OCI-M1 (cell line): ENCODE results near the gene SLC35F1.
A peak's percentile ranks its signal among the peaks of the same experiment; 100 is the strongest.
"Not testable (repeated sequence)": the region's sequence is repeated elsewhere in the genome, so short reads cannot be mapped to it uniquely, and the experiment has no call there.

Experiments used
- DNase-seq: peaks from one replicate; lab custom pipeline; 2025; lab: John Stamatoyannopoulos, UW

Gene SLC35F1

DNA sequence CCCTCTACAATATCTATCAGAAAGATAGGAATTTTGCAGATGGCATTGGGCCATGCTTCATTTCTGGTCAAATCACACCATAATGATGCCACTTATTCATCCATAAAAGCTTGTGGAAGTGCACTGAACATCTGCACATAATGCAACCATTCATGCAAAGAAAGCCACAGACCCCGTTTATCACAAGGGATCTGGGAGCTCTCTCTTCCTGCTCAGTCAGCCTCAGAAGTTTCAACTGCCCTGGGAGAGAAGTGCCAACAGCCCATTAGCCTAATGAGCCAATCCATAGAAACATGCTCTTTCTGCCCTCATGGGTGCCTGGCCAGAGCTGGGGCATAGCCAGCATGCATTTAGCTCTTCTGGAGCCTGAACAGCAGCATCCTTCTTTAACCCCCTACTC lies 85.8 kb downstream of the SLC35F1 start:
- DNase-seq, result no peak

DNA sequence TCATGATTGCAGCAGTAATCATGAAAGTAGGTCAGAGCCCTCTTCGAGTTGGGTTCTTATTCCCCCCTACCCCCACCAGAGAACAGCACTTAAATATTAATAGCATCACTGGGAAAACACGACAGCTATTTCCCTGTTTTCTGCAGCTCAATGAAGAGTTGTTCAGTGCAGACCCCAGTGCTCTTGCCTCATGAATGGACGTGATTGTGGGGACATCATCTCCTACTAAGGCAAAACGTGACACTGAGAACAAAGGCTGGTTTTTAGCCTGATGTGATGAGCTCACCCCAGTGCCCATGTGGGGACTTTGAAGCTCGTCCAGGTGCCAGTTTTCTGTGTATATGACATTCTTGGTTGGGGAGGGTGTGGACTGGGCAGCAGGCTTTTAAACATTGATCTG lies 105.9 kb downstream of the SLC35F1 start:
- no peak for DNase-seq

DNA sequence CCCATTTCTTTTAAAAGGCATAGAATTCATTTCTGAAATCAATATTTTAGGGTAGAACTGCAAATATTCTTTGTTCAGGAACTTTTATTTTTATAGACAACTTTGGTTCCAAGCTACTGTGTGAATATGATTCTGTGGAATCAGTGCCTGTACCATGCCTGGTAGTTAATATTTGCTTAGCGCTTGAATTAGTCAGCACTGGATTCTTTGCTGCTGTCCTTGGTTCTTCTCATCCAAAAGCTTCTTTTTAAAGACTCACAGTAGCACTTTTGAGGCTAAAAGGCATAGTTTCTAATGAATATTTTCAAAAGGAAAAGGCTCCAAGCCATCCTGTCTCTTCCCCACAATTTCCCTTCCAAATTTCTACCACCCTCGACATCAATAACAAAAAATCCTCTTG lies 109.5 kb downstream of the SLC35F1 start:
- no peak for DNase-seq

DNA sequence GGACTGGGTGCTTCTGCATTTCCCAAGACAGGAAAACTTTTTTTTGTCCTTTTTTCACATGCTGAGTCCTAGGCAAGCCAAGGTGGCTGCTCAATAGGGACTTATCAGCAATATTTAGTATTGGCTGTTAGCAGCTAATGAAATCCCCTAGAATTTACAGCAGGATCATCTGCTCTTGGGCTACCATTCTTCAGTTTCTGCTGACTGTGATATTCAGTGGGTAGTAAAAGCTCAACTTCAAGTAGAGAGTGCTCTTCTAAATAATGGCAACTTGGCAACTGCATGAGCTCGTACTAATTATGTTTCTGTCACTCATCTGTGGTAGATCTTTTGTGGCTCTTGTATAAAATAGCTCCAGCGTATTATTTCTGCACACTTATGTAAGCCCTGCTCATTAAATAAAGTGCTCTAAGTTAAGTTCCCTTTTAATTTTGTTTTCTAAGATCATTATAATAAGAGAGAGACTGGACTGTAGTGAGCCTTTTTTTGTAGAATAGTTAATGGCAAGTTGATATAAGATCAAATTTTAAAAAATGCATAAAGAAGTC lies 110.3 kb downstream of the SLC35F1 start:
- DNase-seq, result no peak

DNA sequence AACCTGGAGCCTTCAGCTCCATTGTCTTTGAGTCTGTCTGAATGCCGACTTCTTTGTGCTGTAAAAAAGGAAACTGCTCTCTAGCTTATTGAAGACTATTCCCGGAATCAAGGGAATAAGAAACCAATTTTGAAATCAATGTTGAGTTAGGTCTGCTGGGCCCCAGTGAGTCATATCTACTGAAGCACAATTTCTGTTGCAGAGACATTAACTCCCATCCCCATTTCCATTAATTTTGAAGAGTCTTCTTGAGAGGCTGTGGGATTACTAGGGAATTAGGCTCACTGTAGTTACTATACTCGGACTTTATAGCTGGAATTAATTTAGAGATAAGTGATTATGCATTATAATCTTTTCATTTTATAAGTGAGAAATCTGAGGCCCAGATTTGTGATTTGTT lies 116.7 kb downstream of the SLC35F1 start:
- no peak for DNase-seq

DNA sequence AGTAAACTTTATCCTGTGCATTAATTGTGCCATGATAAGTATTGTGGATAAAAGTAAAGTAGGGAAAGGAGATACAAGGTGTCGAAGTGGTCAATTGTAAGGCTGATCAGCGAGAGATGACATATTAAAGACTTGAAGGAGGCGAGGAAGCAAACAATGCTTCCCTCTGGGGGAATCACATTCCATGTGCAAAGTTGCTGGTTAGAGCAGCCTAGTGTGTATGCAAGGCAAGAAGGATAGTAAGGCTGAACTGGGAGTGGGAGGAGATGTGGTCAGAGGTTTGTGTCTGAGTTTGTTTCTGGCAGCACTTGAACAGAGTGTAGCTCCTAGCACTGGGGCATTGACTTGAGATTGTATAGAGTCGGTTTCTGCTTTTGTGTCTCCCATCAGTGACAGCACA lies 122.9 kb downstream of the SLC35F1 start:
- DNase-seq, result peak; percentile 31

DNA sequence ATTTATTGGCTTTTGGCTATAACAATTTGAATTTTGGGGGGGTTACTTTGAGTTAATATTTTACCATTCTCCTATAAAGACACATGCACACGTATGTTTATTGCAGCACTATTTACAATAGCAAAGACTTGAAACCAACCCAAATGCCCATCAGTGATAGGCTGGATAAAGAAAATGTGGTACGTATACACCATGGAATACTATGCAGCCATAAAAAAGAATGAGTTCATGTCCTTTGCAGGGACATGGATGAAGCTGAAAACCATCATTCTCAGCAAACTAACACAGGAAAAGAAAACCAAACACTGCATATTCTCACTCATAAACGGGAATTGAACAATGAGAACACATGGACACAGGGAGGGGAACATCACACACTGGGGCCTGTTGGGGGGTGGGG lies 130.4 kb downstream of the SLC35F1 start:
- DNase-seq, result not testable (repeated sequence)

DNA sequence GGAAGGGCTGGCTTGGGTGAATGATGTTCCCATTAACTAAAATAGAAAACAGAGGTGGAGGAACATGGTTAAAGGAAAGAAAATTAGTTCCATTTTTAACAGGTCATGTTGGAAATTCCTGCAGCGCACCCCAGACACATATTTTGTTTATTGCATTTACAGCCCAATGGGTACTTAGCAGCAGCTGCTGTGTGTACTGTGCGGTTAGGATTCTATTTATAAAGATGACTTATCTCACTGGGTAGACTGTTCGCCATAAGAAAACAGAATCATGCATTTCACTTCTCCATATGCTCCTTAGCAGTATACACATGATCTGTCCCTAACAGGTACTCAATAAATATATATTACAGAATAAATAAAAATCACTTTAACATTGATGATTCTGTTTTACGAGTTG lies 135.8 kb downstream of the SLC35F1 start:
- peak; percentile 36 for DNase-seq

DNA sequence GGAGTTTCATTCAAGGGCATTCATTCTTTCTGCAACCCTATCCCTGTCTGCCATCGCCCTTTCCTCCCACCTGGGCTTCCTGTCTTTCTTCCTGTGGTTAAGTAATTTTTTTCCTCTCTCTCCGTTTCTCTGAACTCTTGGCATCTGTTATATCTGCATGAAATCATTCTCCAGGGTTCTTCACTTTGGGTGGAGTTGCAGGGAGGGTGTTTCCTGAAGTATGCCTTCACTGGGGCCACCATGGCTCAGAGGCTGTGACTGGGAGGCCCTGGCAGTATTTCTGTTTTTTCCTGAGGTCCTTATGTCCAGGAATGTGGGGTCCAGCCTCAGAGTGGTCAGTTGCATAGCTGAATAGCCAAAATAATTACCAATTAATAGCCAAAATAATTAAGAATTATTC lies 137.2 kb downstream of the SLC35F1 start:
- DNase-seq, result no peak

DNA sequence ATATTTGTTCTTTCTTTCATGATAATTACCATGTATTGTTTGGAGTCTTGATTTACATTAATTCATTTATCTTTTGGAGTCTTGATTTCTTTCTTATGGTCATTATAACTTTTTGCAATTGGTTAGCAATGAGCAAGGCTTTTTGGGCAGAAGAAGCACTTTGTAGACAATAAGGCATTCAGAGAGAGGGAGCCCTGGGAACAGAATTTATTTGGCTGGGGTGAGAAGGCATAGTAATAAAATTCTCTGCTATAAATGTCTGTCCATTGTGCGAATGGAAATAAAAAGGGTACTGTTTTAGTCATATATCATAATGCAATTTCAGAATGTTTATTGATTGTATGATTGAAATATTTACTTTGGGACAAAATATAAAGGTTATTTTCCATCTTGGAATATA lies 147.0 kb downstream of the SLC35F1 start:
- no peak for DNase-seq

DNA sequence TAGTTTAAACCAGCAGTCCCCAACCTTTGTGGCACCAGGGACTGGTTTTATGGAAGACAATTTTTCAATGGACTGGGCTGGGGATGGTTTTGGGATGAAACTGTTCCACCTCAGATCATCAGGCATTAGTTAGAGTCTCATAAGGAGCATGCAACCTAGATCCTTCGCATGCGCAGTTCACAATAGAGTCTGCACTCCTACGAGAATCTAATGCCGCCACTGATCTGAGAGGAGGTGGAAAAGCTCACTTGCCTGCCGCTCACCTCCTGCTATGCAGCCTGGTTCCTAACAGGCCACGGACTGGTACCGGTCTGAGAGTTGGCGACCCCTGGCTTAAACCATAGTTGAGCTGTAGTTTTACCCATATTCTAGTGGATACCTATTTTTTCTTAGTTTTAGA lies 154.6 kb downstream of the SLC35F1 start:
- DNase-seq, result no peak

DNA sequence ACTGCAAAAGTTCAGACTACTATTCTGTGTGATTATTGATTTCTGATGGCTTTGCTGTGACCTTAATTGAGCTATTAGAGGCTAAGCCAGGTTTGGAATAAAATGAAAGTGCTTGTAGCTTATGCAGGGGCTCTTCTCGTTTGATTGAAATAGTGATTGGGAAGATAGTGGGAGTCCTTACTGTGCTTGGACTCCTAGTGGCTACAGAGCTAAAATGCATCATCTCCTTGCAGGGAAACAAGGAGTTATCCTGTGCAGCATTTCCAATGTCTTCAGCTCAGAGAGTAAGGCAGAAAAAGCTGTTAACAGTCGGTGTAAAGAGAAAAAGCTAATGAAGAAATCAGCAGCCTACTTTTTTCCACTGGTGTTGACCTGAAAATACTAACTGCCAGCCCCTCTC lies 173.5 kb downstream of the SLC35F1 start:
- DNase-seq, result peak; percentile 9

DNA sequence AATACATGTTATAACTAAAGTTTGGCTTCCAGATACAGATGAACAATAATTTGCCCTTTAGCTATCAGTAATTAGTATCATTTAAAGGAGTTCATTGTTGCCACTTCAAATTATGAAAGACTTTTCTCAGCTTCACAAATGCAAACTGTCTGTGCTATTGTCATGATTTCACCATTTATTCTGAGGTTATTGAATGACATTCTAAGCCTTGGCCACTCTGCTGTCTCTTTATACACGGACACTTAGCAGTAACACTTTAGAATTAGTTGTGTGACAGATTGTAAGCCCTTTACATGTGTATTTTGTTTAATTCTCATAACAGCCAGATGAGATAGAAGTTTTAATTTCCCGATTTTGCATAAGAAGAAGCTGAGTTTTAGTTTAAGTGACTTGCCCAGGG lies 176.6 kb downstream of the SLC35F1 start:
- no peak for DNase-seq

DNA sequence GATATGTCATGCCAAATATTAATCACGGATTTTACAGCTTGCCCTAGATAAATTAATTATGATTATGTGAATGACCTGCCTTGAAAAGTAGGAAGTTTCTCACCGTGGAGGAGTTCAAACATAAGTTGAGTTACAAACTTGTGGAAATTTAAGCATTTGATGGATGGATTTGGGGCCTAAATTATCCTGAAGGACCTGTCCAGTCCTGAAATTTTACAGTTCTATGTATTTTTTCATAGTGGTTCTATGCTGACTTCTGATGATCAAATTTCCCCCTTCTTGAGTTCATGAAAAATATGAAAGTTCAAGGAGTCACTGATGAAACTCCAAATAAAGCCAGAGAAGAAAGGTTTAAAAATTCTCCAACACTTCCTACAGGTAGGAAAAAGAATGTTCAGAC lies 178.6 kb downstream of the SLC35F1 start:
- DNase-seq, result no peak

DNA sequence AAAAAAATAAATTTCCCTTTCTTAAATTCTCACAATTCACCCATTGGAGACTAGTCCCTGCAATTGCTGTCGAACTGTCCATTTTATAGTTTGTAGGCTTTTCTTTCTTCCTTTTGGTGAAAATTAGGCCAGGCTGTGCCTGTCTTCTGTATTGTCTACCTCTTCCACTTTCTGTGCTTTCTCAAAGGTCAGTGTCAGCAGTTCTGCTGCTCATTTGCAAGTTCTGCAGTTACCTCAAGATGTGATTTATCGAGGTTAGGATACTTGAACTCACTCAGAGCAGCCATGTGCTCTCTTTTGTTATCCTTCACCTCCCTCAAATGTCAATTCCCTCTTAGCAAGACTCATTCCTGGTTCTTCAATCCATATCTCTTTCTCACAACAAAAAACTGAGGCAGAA lies 179.1 kb downstream of the SLC35F1 start:
- DNase-seq, result no peak

DNA sequence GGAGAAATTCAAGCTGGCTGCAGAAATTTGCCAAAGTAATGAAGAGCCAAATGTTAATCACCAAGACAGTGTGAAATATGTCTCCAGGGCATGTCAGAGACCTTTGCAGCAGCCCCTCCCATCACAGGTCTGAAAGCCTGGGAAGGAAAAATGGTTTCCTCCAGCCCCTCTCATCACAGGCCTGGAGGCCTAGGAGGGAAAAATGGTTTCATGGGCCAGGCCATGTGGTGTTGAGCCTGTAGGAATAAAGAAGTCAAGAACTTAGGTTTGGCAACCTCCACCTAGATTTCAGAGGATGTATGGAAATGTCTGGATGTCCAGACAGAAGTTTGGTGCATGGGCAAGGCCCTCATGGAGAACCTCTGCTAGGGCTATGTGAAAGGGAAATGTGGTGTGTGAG lies 185.0 kb downstream of the SLC35F1 start:
- DNase-seq, result no peak

DNA sequence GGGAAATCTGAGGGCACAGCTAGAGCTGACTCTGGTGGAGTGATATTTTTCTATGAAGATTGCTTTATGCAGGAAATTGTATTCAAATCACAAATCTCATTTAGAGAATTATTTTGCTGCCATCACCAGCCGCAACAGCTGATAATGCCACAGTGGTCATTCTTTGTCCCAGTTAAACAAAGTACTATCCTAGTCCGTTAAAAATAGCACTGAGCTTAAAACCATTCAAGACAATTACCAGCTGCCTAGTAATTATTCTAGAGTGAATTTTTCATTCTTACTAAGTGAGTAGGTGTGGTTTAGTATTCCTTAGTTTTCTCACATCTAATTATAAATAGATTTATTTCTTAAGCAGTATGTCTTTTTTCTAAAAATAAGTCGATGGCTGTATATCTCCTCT lies 190.5 kb downstream of the SLC35F1 start:
- DNase-seq, result no peak

DNA sequence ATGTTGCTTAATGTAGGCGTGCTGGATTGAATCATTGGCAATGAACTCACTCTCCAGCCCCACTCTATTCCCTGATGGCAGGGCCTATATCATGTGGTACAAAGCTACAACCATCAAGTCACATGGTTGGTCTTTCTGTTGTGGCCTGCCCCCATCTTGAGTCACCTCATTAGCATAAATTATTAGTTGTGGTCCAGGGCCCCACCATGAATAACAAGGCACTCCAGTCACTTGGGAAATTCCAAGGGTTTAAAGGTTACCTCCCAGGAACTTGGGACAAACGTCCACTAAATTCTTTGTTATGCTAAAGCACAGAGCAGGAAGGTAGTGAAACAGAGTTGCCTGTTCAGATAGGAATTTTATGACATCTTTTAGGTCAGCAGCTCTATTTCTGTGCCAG lies 193.7 kb downstream of the SLC35F1 start:
- no peak for DNase-seq

DNA sequence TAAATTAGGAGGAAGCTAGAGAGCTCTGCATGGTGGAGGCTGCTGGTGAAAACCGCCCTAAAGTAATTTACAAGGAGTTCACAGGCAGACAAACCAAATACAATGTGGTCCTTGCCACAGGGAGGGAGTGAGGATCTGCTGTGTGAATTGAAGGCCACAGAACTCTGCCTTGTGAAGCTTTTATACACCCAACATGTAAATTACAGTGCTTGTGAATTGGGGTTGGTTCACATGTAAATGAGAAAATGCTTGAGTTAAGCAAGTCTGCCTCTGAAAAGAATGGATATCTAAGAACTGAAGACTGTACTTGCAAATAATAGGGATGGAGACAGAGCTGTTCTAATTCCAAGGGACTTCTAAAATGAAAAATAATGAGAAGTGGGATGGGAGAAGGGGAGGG lies 194.2 kb downstream of the SLC35F1 start:
- DNase-seq, result no peak

DNA sequence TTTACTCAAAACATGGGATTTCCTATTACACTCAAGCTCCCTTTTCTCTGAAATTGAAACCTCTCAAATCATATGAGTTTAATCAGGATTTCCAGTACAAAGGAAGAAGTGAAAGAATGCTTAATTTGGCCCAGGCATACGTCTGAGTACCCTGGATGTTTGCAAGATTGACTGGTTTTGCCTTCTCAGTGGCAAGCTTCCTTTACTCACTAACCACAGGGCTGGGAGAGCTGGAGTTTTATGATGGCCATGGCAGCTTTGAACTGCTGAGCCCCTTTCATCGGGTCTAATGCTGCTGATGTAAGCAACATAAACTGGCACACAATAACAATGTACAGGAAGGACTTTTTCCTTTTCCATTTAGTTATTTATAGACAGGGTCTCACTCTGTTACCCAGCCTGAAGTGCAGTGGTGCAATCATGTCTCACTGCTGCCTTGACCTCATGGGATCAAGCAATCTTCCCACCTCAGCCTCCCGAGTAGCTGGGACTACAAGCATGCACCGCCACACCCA lies 194.8 kb downstream of the SLC35F1 start:
- DNase-seq, result no peak

DNA sequence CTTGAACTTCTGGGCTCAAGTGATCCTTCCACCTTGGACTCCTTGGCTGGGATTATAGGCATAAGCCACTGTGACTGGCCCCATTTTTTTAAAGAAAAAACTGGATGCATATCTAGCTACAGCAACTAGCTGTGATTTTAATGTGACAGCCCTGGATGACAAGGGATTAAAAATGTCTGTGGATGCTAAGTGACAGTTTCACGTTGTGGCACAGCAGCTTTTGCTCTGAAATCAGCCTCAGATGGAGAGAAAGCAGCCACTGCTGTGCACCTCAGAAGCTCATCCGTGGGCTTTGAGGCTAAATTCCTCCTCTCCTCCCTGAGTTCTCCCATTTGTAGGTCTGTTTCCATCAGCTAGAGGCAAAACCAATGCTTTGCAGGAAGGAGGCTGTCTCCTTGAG lies 195.3 kb downstream of the SLC35F1 start:
- no peak for DNase-seq

DNA sequence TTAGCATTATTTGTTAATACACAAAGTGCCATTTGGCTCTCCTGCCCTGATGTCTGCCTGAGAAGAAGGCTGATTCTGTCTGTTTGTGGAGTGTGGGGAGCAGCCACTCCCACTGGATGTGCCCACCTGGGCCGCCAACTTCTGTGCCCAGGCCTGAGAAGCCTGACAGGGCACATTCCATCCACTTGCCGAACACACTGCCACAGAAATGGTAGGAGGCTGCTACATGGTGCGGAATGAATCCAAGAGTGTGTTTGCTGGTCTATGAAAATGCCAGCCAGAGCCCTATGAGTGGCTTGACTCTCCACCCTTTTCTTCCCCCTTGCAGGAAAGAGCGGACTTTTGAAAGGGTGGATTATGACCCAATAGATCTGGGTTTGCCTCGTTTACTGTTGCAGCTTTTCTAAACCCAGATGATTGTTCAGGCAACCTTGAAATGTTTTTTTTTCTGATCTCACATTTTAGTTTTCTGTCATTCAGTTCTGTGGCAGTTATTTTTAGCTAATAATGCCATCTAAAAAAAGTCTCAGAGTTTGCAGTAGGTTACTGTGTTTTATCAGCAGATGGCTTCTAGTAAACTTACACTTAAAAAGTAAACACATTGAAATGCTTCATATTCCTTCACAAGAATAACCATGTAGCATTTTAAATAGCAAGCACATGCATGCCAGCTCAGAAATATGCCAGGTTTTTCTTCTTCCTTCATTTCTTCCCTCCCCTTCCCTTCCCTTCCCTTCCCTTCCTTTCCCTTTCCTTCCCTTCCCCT lies 196.5 kb downstream of the SLC35F1 start:
- DNase-seq, result no peak

DNA sequence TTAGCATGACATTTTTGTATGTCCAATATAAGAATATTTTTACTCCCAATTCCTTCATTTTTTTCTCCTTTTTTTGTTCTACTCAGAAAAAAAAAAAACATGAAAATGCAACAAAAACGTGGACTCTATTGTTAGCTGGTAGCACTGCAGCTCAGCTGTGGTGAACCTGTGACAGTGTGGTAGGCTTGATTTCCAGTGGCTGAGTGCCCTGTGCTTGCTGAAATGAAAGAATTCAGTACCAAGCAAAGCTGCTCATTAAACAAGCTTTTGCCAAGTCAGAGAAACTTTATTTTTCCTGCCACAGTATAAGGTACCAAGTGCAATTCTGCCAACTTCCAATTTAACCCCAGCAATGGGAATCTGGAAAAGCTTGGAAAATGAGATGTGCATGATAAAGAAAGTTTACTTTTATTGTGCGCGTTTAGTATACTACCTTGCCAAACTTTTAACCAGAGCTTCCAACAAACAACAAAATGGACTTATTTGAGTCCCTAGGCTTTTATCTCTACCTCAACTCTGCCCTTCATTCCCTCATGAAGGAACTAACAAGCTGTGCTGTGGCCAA lies 215.2 kb downstream of the SLC35F1 start:
- no peak for DNase-seq

DNA sequence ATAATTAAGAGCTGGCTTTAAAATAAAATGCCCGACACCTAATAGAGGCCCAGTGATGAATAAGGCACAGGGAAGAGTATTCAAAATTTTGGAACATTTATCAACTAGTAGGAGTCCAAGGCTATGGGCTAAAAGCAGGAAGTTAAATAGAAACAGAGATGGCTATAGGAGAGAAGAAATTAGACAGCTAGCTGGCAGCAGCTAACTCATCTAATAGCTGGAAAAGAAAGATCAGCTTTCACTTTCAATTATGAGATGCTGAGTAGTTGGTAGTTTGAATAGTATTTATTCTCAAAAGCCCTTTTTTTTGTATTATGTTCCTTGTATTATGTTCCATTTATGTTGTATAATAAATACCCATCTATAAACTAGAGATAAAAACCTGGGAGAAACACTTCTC lies 215.7 kb downstream of the SLC35F1 start:
- peak; percentile 45 for DNase-seq
